NOMO-1 treated with DMSO at 0.1 percent for 48 hours (cell line): Measurements from ENCODE around the gene WIPF2.
"Not testable (repeated sequence)": the region's sequence is repeated elsewhere in the genome, so short reads cannot be mapped to it uniquely, and the experiment has no call there.

Source experiments
- DNase-seq: peaks from one replicate; lab custom pipeline; 2025; ENCODE audit not compliant: unreplicated experiment; lab: John Stamatoyannopoulos, UW

Gene WIPF2

DNA sequence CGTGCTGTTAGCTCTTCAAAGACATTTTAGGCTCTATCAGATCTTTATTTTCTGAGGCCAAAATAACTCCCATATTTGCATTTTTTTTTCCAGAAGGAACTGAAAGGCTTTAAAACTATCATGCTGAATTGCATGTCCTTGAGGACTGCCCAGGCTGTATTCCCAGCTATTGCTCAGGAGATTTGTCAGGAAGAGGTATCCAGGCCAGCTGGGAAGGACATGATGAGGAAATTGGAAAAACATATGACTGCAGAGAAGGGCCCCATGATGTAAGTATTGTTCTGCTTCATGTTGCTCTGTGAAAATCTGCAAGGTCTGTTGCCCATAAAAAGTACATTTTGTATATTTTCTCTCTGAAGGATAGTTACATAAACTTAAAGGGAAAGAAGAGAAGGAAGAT, 74.3 kb downstream of the WIPF2 start:
- DNase-seq = no peak

DNA sequence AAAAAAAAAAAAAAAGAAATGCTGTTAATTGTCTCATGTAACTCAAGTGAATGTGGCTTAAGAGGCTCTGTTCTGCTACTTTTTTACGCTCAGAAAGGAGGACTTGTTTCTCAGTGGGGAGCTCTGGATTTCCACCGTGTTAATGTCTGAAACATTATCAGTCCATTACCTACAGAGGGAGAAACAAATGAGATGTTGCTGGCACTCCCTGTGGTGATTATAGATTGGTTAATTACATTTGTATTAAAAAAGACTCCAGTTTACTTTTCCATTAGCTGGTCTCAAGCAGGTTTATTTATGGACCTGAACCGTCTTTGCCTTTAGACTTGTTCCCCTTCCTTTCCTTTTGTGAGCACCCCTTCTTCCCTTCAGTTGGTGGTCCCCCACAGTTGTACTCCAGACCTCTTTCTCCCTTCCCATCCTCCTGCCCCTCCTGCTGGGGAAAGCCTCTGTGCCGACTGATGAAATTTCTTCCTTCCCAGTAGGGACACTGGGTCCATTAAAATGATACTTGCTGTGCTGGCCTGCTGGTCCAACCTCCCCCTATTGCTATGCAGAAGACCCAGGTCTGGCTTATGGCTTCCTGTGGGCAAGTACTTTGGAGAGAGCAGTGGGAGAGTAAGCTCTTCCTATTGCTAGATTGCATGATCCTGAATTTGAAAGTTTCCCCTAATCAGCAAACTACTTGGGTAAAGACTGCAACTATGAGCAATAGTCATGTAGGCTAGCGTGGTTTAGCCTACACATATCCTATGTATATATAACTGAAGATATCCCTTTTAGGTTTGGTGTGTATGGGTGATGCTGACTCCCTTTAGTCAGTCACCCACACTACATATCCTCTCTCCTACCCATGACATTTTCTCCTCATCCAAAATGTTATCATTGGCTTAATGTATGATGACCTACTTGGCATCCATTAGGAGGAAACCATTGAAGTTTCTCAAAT, 76.7 kb downstream of the WIPF2 start:
- no peak for DNase-seq

DNA sequence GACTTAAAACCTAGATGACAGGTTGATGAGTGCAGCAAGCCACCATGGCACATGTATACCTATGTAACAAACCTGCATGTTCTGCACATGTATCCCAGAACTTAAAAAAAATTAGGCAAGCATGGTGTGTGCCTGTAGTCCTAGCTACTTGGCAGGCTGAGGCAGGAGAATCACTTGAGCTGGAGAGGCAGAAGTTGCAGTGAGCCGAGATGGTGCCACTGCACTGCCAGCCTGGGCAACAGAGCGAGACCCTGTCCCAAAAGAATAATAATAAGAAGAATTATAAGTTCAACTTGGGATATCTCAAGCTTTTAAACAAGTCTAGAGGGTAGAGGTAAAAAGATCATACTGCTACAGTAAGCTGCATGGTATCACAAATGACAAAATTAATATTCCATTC, 78.4 kb downstream of the WIPF2 start:
- DNase-seq = no peak

DNA sequence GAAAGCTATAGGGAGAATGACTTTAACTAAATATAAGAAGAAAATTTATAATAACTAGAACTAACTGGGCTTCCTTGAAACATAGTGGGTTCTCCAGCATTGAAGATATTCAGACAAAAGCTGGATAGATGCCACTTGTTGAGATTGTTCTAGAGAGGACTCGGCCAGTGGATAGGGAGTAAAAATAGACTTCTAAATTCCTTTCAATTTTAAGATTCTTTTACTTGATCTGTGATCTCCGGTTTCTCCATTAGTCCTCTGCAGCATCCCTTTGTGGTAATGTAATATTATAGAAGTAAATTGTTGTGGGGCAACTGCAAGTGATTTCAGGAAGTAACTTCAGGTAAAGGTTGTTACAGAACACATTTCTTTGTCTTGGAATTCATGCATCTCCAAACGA, 79.6 kb downstream of the WIPF2 start:
- no peak for DNase-seq

DNA sequence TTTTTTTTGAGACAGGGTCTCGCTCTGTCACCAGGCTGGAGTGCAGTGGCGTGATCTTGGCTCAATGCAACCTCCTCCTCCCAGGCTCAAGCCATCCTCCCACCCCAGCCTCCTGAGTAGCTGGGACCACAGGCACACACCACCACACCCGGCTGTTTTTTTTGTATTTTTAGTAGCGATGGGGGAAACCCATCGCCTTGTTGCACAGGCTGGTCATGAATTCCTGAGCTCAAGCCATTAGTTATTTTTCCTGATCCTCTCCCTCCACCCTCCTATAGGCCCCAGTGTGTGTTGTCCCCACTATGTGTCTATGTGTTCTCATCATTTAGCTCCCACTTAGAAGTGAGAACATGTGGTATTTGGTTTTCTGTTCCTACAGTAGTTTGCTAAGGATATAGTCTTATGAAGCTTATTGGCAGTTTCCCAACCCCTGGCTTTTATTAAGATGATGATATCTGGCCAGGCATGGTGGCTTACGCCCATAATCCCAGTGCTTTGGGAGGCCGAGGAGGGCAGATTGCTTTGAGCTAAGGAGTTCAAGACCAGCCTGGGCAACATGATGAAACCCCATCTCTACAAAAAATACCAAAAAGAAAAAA, 80.2 kb downstream of the WIPF2 start:
- DNase-seq = not testable (repeated sequence)

DNA sequence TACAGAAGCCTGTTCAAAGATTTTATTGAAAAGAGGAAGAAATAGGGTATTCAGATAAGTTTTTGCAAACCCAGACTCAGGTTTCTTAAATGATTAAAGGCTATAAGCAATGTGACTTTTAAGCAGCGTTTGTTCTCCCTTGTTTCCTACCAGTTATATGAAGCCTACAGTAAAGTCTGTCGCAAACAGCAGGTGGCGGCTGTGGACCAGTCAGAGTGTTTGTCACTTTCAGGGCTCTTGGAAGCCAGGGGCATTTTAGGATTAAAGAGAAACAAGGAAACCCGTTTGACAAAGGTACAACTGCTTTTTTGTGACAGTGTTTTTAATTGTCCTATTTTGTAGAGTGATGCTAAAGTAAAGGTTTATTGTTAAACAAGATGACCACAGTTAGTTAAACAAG, 82.2 kb downstream of the WIPF2 start:
- DNase-seq = peak; percentile 9

DNA sequence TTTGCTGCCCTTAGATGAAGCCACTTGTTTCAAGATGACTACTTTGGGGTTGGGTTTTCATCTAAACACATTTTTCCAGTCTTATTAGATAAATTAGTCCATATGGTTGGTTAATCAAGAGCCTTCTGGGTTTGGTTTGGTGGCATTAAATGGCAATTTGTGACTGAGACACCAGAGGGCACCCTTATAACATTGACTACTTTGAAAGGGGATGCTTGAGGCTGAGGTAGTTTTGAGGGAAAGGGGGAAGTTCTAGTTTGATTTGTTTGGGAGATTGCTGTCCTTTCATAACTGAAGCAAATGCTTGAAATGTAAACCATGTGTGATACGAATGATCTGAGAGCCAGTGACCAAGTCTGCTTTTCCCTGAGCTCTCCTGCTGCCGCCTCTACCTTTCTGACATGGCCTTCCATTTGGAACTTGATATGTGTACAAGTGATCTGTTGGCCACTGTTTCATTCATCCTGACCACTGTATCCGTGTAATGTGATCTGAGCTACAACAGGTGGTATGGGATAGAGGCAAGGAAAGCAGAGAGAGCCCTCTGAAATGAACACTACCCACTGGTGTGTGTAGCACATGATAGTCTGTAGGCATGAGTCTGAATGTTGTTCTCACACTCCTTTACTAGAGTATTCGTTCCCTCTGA, 84.0 kb downstream of the WIPF2 start:
- peak; percentile 83 for DNase-seq

DNA sequence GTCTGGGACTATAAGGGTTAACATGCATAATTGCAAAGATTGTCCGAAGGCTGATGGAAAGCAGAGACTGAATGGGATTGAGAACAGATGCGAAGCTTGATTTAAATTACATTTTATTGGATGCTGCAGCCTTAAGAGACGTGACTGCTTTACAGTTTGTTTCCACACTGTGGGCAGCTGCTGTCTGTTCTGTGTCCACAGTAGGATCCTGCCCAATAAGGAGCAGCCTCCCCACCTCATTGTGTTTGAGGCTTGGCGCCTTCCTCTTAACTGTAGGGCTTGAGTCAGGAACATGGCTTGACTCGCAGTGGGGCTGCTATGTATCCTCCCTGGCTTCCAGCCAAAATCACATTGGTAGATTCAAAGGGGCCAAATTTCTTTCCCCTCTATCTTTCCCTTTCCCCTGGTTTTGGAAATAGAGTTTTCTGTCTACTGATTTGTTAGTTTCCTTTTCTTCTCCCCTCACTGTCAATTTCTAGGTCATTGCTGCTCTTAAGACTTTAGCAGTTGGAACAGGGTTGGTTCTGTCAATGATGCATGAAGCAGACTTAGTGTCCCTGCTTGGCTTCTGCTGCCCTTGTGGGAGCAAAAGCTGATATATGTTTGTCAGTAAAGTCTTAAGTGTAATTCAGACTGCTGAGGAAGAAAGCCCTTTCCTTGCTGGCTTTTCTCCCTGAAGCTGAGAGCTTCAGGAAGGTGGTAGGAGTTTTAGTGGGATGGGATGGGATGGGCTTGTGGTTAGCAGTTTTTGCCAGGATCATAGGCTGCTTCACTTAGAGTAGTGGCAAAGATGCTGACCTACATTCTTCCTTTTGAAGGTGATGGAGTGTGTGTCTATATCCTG, 84.8 kb downstream of the WIPF2 start:
- no peak for DNase-seq

DNA sequence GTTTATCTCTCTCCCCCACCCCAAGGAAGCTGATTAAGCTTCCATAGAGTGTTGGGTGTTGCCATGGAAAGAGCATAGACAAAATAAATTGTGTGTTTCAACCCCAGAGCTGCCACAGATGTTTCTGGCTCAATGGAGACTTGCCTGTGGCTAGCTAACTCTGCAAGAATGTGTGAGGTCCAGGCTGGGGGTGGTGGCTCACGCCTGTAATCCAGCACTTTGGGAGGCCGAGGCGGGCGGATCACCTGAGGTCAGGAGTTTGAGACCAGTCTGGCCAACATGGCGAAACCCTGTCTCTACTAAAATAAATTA, 85.4 kb downstream of the WIPF2 start:
- not testable (repeated sequence) for DNase-seq

DNA sequence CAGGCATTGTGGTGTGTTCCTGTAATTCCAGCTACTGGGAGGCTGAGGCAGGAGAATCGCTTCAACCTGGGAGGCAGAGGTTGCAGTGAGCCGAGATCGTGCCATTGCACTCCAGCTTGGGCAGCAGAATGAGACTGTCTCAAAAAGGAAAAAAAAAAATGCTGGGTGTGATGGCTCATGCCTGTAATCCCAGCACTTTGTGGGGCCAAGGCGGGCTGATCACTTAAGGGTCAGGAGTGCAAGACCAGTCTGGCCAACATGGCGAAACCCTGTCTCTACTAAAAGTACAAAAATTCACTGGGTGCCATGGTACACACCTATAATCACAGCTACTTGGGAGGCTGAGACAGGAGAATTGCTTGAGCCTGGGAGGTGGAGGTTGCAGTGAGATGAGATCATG, 85.8 kb downstream of the WIPF2 start:
- DNase-seq = not testable (repeated sequence)

DNA sequence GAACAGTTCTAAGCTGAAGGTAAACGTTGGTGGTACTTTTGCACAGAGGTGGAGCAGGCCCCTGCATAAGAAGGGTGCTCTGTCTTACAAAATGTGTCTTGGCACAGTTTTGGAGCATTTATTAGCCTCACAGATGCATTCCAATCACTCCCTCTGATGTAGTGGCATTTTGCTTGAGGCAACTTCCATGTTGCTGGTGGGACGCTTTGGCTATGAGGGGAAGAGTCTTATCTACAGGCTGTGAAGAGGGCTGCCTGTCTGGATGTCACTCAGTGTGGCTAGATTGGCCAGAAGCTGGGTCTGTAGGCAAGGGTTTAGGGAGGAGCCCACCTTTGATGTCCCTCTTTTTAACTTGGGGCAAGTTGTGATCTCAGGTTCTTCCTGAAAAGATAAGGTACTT, 87.3 kb downstream of the WIPF2 start:
- DNase-seq = no peak

DNA sequence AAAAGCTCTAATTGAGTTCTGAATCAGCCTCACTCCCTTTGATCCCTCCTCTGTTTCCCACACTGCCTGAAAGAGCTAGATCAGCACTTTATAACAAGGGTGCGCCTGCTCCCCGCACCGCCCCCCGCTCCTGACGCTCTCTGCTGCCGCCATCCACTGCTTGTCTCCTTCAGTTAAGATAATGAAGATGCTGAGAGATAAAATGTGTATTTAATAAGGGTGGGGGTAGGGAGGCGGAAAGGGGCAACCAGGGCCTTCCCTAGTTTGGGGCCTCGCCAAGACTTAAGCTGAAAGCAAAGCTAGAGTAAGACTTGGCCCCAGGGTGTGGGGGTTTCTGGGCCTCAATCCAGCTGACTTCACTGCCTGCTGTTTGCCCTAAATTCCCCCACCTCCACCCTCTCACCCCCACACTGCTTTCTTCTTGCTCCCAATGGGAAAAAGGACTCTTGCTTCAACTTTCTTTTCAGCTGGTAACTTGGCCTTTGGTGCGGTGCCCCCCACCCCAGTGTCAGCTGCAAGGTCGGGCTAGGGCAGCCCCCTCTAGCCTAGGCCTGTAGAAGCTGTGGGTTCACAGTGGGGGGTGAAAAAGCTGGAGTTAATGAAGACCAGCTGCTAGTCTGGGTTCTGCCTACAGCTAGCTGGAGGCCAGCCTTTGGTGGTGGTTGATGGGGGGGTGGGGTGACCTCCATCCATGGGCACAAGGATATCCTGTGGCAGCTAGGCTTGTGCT, 88.1 kb downstream of the WIPF2 start:
- DNase-seq = no peak

DNA sequence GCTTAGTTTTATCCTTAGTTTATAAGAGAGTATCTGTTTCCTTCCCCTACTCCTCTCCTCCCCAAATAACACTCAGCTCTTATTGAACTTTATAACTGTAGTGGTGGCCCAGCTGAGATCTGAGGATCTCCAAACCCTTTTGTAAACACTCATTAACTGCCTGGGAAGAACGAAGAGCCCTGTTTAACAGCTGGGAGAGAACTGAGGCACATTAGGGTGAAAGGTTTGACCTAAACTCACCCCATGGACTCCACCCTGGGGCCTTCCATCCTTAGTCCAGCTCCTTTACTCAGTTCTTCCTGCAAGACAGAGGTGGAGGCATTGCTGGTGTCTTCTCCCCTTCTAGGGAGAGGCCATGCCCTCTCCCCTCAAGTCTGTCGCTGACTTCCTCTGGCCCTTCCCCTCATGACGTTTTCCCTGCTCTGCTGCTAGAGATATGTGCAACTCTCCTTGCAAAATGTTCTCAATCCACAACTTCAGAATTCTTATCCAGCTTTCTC, 88.7 kb downstream of the WIPF2 start:
- DNase-seq = peak; percentile 33

DNA sequence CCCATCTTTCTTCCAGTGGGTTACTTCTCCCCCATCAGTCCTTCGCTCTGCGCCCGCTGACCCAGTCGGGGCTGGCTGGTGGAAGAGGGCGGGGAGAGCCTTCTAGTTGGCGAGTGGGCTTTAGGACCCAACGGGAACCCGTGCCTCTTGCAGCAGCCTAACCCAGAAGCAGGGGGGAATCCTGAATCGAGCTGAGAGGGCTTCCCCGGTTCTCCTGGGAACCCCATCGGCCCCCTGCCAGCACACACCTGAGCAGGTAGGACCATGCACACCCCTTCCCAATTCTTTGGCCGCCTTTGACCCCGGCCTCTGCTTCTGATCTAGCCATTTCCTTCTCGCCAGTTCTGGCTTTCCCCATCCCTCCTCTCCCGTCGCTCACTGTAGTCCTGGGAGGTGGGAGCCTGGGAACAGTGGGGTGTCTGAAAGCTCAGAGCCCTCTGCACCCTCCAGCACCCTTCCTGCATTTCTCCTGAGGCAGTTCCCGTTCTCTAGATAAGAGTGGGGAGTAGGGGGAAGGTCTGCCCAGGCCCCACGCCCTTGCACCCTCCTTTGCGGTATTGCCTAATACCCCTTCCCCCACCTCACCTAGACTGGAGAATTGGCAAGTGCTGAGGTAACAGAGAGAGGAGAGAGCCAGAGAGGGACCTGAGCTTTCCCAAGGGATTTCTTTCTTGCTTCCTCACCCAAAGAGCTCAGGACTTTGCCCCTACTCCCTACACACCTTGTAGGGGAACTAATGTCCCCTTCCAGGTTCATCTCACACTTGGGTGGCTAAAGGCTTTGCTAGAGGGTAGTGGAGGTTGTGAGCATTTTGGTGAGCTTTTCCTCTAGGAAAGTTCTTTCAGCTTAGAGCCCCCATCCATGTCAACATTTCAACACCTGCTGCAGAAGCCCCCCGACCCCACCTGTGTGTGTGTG, 90.2 kb downstream of the WIPF2 start, which contains the start of gene RARA:
Gene RARA, plus strand, starts transcription at position 150 of the 918 bp plus-strand sequence. CDS start 22,039 bp downstream, outside the sequence.
- peak; percentile 29 for DNase-seq

DNA sequence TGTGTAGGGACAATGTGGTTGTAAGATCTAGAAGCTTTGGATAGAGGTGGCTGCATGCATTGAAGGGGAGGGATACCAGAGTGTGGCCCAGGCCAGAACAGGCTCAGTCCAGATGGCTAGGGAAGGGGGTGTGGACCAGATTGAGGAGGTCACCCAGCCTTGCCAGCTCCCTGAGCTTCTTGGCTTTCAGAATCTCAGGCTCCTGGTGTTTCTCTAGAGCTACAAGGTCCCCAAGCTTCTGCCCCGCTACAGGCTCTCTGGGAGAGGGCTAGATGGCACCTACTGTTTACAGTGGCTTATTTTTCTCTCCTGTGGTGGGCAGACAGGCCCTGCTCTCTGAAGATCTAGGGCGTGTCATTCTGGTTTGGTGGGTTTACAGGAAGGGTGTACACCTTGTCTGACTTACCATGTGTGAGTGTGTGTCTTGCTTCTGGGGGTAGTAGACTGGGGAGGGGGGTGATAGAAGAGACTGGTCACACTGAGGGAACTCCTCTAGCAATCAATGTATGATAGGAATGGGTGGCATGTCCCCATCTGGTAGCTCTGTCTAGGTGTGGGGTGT, 90.9 kb downstream of the WIPF2 start:
- DNase-seq = no peak

DNA sequence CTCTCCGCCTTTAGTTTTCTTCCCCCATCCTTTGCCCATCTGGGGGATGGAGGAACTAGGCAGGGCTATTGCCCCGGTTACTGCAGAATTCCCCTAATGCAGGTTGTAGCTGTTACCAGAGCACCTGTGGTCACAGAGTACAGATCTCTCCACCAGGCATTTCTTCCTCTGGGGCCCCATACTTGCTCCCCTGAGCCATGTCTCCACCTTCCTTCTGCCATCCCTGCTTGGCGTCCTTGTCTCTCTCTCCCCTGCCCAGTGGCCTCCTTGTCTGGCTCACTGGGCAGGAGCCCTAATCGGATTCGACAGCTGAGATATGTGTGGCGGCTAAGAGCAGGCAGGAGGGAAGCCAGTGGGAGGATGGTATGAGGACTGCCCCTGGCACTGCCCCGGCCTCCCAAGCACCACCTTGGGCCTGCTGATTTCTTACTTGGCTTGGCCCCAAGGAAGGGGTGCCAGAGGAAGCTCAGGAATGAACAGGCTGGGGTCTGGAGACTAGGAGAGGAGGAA, 91.8 kb downstream of the WIPF2 start:
- no peak for DNase-seq

DNA sequence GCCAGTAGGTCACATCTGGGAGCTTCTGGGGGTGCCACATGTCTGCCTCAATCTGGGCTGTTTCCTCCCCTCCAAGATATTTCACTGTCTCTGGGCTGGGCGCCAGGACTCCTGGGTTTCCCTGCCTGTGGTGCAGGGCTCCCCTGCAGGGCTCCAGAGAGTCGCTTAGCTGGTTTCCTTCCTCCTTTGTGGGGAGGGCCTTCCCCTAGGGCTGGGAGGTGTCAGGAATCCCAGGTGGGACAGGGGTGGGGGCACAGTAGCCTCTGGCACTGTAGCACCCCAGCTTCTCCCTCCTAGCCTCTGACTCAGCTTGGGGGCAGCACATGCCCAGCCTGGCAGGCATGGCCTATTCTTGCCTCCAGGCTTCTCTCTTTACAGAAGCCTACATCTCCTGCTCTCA, 92.5 kb downstream of the WIPF2 start:
- no peak for DNase-seq

DNA sequence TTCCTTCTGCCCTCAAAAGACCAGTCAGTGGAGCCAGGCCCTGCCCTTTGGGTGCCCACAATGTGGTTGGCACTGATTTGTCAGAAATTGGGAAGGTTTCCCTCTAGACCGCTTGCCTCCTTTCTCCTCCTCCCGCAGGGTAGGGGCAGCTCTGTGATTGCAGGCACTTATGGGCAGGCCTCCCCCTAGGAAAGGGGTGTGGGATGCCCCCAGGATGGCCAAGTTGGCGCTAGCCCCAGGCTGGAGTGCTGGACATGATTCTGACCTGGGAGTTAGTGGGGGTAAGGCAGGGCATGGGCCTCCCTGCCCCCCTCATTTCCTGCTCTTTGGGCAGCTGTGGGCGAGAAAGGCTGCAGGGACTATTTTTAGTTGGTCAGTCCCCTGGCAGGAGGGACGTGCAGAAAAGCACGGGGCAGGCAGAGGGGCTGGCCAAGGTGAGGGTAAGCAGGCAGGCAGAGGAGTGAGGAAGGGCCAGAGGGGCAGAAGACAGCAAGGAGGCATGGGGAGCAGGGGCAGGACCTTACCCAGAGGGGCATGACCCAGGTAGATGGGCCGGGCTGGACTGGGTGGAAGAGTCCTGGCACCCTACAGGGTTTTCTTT, 93.1 kb downstream of the WIPF2 start:
- no peak for DNase-seq
